ENCODE data around the gene DOP1B. TPM values are rescaled to one million over a fixed set of nuclear protein-coding genes. Genes with fewer than 3 reads are reported as not detected.
"Not testable (repeated sequence)": the region's sequence is repeated elsewhere in the genome, so short reads cannot be mapped to it uniquely, and the experiment has no call there.

Gene DOP1B
- total RNA-seq, 2 donors from 2014 or later, result 13.5 to 13.6 TPM

GRCh38 chr21:36193200-36193599, 36.6 kb downstream of the DOP1B start:
- H3K9me3 Mint-ChIP-seq, result no peaks in the 10 kb centered on the region
- H3K36me3 Mint-ChIP-seq (ENCODE audit: low read depth), result peaks cover 18% of the 10 kb centered on the region
- no peak overlapping the region for H3K27ac Mint-ChIP-seq
- H3K27me3 Mint-ChIP-seq, result no peaks in the 10 kb centered on the region
- H3K4me1 Mint-ChIP-seq, result peaks cover 6% of the 10 kb centered on the region
- H3K4me3 Mint-ChIP-seq, result no peak overlapping the region
- no peak for ATAC-seq (replicated peaks)

GRCh38 chr21:36194024-36194423, 37.4 kb downstream of the DOP1B start:
- H3K9me3 Mint-ChIP-seq, result no peaks in the 10 kb centered on the region
- ATAC-seq (replicated peaks), result no peak
- H3K36me3 Mint-ChIP-seq (ENCODE audit: low read depth), result peaks cover 17% of the 10 kb centered on the region
- peaks cover 3% of the 10 kb centered on the region for H3K4me1 Mint-ChIP-seq
- H3K27me3 Mint-ChIP-seq, result no peaks in the 10 kb centered on the region
- H3K27ac Mint-ChIP-seq, result no peak overlapping the region
- no peak overlapping the region for H3K4me3 Mint-ChIP-seq

- Mint-ChIP-seq H3K27ac (no peak overlapping the region), H3K27me3 (no peaks in the 10 kb centered on the region), H3K36me3 (ENCODE audit: low read depth) (peaks cover 26% of the 10 kb centered on the region), H3K9me3 (no peaks in the 10 kb centered on the region), H3K4me3 (no peak overlapping the region), H3K4me1 (peaks cover 3% of the 10 kb centered on the region)
- no peak for ATAC-seq (replicated peaks)
Measured at GRCh38 chr21:36195613-36196012, 39.0 kb downstream of the DOP1B start.

GRCh38 chr21:36199021-36199420, 42.4 kb downstream of the DOP1B start:
- ATAC-seq (replicated peaks), result no peak
- peaks cover 25% of the 10 kb centered on the region for H3K36me3 Mint-ChIP-seq (ENCODE audit: low read depth)
- no peak overlapping the region for H3K4me3 Mint-ChIP-seq
- no peaks in the 10 kb centered on the region for H3K9me3 Mint-ChIP-seq
- no peak overlapping the region for H3K27ac Mint-ChIP-seq
- H3K4me1 Mint-ChIP-seq, result peaks cover 18% of the 10 kb centered on the region
- no peaks in the 10 kb centered on the region for H3K27me3 Mint-ChIP-seq

- H3K27me3 Mint-ChIP-seq; ATAC-seq (replicated peaks); H3K9me3 Mint-ChIP-seq; H3K27ac Mint-ChIP-seq; H3K4me3 Mint-ChIP-seq: not testable (repeated sequence)
- peaks cover 18% of the 10 kb centered on the region for H3K4me1 Mint-ChIP-seq
- peaks cover 25% of the 10 kb centered on the region for H3K36me3 Mint-ChIP-seq (ENCODE audit: low read depth)
Measured at GRCh38 chr21:36199575-36199974, 43.0 kb downstream of the DOP1B start.

GRCh38 chr21:36200081-36200561, 43.5 kb downstream of the DOP1B start:
- H3K27me3 Mint-ChIP-seq, result no peaks in the 10 kb centered on the region
- no peak for ATAC-seq (replicated peaks)
- peaks cover 25% of the 10 kb centered on the region for H3K36me3 Mint-ChIP-seq (ENCODE audit: low read depth)
- H3K9me3 Mint-ChIP-seq, result no peaks in the 10 kb centered on the region
- H3K27ac Mint-ChIP-seq, result no peak overlapping the region
- peaks cover 18% of the 10 kb centered on the region for H3K4me1 Mint-ChIP-seq
- H3K4me3 Mint-ChIP-seq, result no peak overlapping the region

- Mint-ChIP-seq H3K36me3 (ENCODE audit: low read depth) (peaks cover 17% of the 10 kb centered on the region), H3K9me3 (no peaks in the 10 kb centered on the region), H3K27me3 (no peaks in the 10 kb centered on the region), H3K27ac (no peak overlapping the region), H3K4me1 (peaks cover 22% of the 10 kb centered on the region), H3K4me3 (peak overlapping the region; percentile 25)
- peak; percentile 15 for ATAC-seq (replicated peaks)
Measured at GRCh38 chr21:36202726-36203602, 46.3 kb downstream of the DOP1B start.

GRCh38 chr21:36203603-36203889, 46.9 kb downstream of the DOP1B start:
- Mint-ChIP-seq H3K27ac (no peak overlapping the region), H3K4me3 (peak overlapping the region; percentile 25), H3K36me3 (ENCODE audit: low read depth) (peaks cover 19% of the 10 kb centered on the region), H3K27me3 (no peaks in the 10 kb centered on the region), H3K4me1 (peaks cover 22% of the 10 kb centered on the region), H3K9me3 (no peaks in the 10 kb centered on the region)
- peak; percentile 89 for ATAC-seq (replicated peaks)

- Mint-ChIP-seq H3K4me1 (peaks cover 29% of the 10 kb centered on the region), H3K9me3 (no peaks in the 10 kb centered on the region), H3K27ac (no peak overlapping the region), H3K27me3 (no peaks in the 10 kb centered on the region), H3K4me3 (no peak overlapping the region), H3K36me3 (ENCODE audit: low read depth) (peaks cover 21% of the 10 kb centered on the region)
- no peak for ATAC-seq (replicated peaks)
Measured at GRCh38 chr21:36204980-36205379, 48.4 kb downstream of the DOP1B start.

- no peaks in the 10 kb centered on the region for H3K9me3 Mint-ChIP-seq
Measured at GRCh38 chr21:36205962-36206361, 49.3 kb downstream of the DOP1B start.

More at GRCh38 chr21:36205962-36206361, 49.3 kb downstream of the DOP1B start:
- Mint-ChIP-seq H3K27me3 (no peaks in the 10 kb centered on the region), H3K27ac (no peak overlapping the region), H3K36me3 (ENCODE audit: low read depth) (peaks cover 21% of the 10 kb centered on the region), H3K4me3 (no peak overlapping the region), H3K4me1 (peaks cover 34% of the 10 kb centered on the region)
- ATAC-seq (replicated peaks), result no peak

Other genes with a start within 250 kb of the DOP1B start
- gene SETD4, start 96.3 kb upstream of the DOP1B start, total RNA-seq, result 10 to 100 TPM; 12.0 to 21.5 TPM
- gene CBR1, start 86.8 kb upstream of the DOP1B start, total RNA-seq, result 10 to 100 TPM; 21.8 to 63.9 TPM
- 10 to 100 TPM; 19.7 to 23.2 TPM for gene CBR3, start 21.7 kb upstream of the DOP1B start, total RNA-seq
- 10 to 100 TPM; 29.5 to 52.4 TPM for gene MORC3, start 163.4 kb downstream of the DOP1B start, total RNA-seq
- gene CHAF1B, start 228.6 kb downstream of the DOP1B start, total RNA-seq, result 10 to 100 TPM; 23.3 to 30.3 TPM